K562 (cell line): ENCODE measurements around the gene TTC22. TPM values are rescaled to one million over a fixed set of nuclear protein-coding genes. Genes with fewer than 3 reads are reported as not detected.

ENCODE experiments used
- ARID4B ChIP-seq: sonication (generic); formaldehyde crosslinking; IDR thresholded peaks from 2 replicates; pipeline ENCODE4 v1.8.0; 2022; ENCODE audit warnings: mild to moderate bottlenecking, missing genetic modification reagents
- CREB3 ChIP-seq: fragments of 450-650 bp; conservative IDR thresholded peaks from 2 replicates; pipeline ENCODE4 v1.6.1; 2016; ENCODE audit warnings: missing genetic modification characterization, low read depth, mild to moderate bottlenecking, missing compliant biosample characterization, moderate library complexity
- CSDE1 ChIP-seq, 2 experiments: fragments of 450-650 bp; IDR thresholded peaks; 2 replicates each; pipeline ENCODE4 v1.6.1; 2016; ENCODE audit warnings: mild to moderate bottlenecking in 1 of 2
- GABPA ChIP-seq: fragments of 200-800 bp; sonication (Bioruptor generic); conservative IDR thresholded peaks from 2 replicates; pipeline ENCODE4 v1.6.1; 2016; ENCODE audit warnings: low read depth, missing genetic modification characterization, missing compliant biosample characterization
- HCFC1 ChIP-seq: IDR thresholded peaks from 2 replicates; pipeline ENCODE4 v1.6.1; 2012; ENCODE audit warnings: low read depth, low read length, improper control_type of control experiment
- HDAC2 ChIP-seq: fragments of 450-650 bp; IDR thresholded peaks from 2 replicates; pipeline ENCODE4 v1.6.1; 2016; ENCODE audit warnings: mild to moderate bottlenecking
- HDGF ChIP-seq: fragments of 450-650 bp; IDR thresholded peaks from 2 replicates; pipeline ENCODE4 v1.6.1; 2016
- IRF9 ChIP-seq: fragments of 450-650 bp; IDR thresholded peaks from 2 replicates; pipeline ENCODE4 v1.6.1; 2016; ENCODE audit warnings: missing biosample characterization, missing genetic modification characterization
- KLF13 ChIP-seq: fragments of 450-650 bp; IDR thresholded peaks from 2 replicates; pipeline ENCODE4 v1.6.1; 2016; ENCODE audit warnings: missing genetic modification characterization, low read depth, mild to moderate bottlenecking, missing compliant biosample characterization, moderate library complexity, borderline replicate concordance
- KLF6 ChIP-seq: fragments of 250-450 bp; sonication (Bioruptor Pico); IDR thresholded peaks from 2 replicates; pipeline ENCODE4 v1.4.0; 2020; ENCODE audit warnings: mild to moderate bottlenecking, moderate library complexity, borderline replicate concordance
- MLLT1 ChIP-seq, 2 experiments: fragments of 450-650 bp; IDR thresholded peaks; 2 replicates each; pipeline ENCODE4 v1.6.1; 2016
- MTF1 ChIP-seq: fragments of 250-450 bp; sonication (Bioruptor Pico); IDR thresholded peaks from 2 replicates; pipeline ENCODE4 v1.9.0; 2021; ENCODE audit warnings: moderate library complexity, mild to moderate bottlenecking, inconsistent platforms, borderline replicate concordance
- PATZ1 ChIP-seq: fragments of 250-450 bp; sonication (Bioruptor Pico); IDR thresholded peaks from 2 replicates; pipeline ENCODE4 v1.5.0; 2020; ENCODE audit warnings: mild to moderate bottlenecking, borderline replicate concordance
- SAFB2 ChIP-seq: fragments of 200-400 bp; formaldehyde crosslinking; IDR thresholded peaks from 2 replicates; pipeline ENCODE4 v1.6.1; 2018; ENCODE audit warnings: borderline replicate concordance, low read length, low read depth, moderate library complexity; ENCODE audit not compliant: severe bottlenecking
- SMAD1 ChIP-seq: fragments of 150-350 bp; IDR thresholded peaks from 2 replicates; pipeline ENCODE4 v1.6.1; 2014; ENCODE audit warnings: low read length, low read depth; ENCODE audit not compliant: partially characterized antibody
- SREBF2 ChIP-seq: sonication (generic); formaldehyde crosslinking; IDR thresholded peaks from 2 replicates; pipeline ENCODE4 v1.4.0; 2020; ENCODE audit warnings: mild to moderate bottlenecking, missing genetic modification reagents
- polyA plus RNA-seq, 8 experiments: library from polyadenylated mRNA; depleted of rRNA in 4 of 8; stranded (reverse) in 5 of 8; unstranded in 3 of 8; fragments of >200 nt; fragmentation: Nextera tagmentation in 2 of 8; fragmentation: Illumina TruSeq in 1 of 8; extraction: Ambion mirVana in 2 of 8; extraction: Trizol in 1 of 8; gene quantifications; 2 replicates each; pipeline versions ENCODE4 v1.2.1 to v1.2.3, GENCODE V29; 2011 to 2014; ENCODE audit warnings: inconsistent platforms in 1 of 8, missing spikeins in 1 of 8
- total RNA-seq, 7 experiments: library from RNA; depleted of rRNA in 6 of 7; stranded (reverse); fragments of >200 nt in 6 of 7; fragmentation: Illumina TruSeq in 2 of 7; extraction: Trizol in 2 of 7; gene quantifications; 2 replicates each; pipeline versions ENCODE4 v1.2.1 to v1.2.3, GENCODE V29; 2011 to 2021; ENCODE audit warnings: low replicate concordance in 1 of 7

Gene TTC22
- total and polyA plus RNA-seq, 9 of the 15 experiments (the other 6 are each of a cell fraction or from before 2014, with no cell fraction given): 0.07 TPM; not detected in 8

GRCh38 chr1:54764922-54765561 lies 36.1 kb downstream of the TTC22 start (continued):
- TF ChIP-seq ARID4B (CRISPR knock-in tag) (0 out of 2 replicates have a peak, but pooled peaks have one; percentile 31), KLF6 (CRISPR knock-in tag) (no peak), SMAD1 (peak; percentile 39), HCFC1 (no peak), PATZ1 (CRISPR knock-in tag) (no peak), MLLT1 (IDR thresholded peaks at IDR 0.05) (peak in 1 of 2 experiments; percentile 60; a peak in 1 of 4 replicates), HDAC2 (no peak), CREB3 (tag) (0 out of 2 replicates have a peak, but pooled peaks have one; percentile 10), SAFB2 (no peak), MTF1 (no peak), HDGF (no peak), KLF13 (tag) (no peak), IRF9 (no peak), SREBF2 (CRISPR knock-in tag) (peak; percentile 31; the same call in 1 of the 2 replicates), GABPA (tag) (peak; percentile 84; the same call in 1 of the 2 replicates), CSDE1 (IDR thresholded peaks at IDR 0.05) (peak in 1 of 2 experiments; percentile 65; a peak in 1 of 4 replicates)
